DMS79 (cell line): Measurements from ENCODE around the gene PACSIN2.
"Not testable (repeated sequence)": the region's sequence is repeated elsewhere in the genome, so short reads cannot be mapped to it uniquely, and the experiment has no call there.

Experiments
- DNase-seq: peaks from one replicate; lab custom pipeline; 2025; lab: John Stamatoyannopoulos, UW

PACSIN2 gene

DNA sequence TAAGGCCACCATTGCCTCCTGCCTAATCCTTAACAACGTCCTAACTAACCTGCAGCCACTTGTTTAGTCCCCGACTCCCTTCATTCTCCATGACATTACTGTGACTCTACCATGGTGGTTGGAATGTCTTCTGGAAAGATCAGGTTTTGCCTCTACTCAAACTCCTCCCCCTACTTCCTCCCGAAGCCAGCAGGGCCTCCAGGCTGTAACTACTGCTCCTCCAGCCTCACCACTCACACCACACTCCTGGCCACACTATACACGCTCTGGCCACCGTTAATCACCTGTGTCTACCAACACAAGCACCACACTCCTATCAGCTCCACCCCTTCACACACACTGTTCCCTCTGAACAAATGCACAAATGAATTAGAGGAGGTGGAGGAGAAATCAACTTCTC is 69.2 kb downstream of the PACSIN2 start:
- no peak for DNase-seq

DNA sequence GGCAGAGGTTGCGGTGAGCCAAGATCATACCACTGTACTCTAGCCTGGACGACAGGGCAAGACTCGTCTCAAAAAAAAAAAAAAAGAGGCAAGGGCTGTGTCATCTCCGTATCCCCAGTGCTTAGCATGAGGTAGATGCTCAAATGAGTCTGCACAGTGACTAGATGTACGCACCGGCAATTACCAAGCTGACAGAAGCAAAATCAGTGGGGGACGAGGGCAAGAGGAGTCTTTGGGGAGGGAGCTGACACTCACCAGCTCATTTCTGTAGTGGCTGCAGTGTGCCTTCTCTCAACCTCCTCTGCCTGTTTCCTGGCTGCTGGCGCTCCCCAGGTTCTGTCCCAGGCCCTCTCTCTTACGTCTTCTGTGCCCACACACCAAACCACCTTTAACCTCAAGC is 69.9 kb downstream of the PACSIN2 start:
- DNase-seq = no peak

DNA sequence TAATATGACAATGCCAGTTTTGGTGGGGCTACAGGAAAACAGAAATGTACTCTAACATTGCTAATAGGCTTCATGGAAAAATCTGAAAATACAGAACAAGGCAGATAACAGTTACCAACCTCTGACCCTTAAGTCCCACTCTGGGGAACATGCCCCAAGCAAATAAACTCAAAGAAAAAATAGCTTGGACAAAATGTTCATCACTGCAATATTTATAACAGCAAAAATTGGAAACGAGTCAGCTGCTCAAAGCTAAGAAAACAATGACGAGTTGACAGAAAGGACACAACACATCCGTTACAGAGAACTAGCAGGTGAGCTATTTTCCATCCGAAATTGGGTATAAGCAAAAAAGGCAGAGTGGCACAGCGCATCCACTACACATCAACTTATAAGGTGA is 70.5 kb downstream of the PACSIN2 start:
- no peak for DNase-seq

- no peak for DNase-seq
Observed at GRCh38 chr22:42943981-42944380, 71.0 kb downstream of the PACSIN2 start.

- no peak for DNase-seq
Observed at GRCh38 chr22:42942351-42942750, 72.6 kb downstream of the PACSIN2 start.

- DNase-seq = no peak
Observed at GRCh38 chr22:42939941-42940653, 74.9 kb downstream of the PACSIN2 start.

GRCh38 chr22:42939451-42939881 is 75.5 kb downstream of the PACSIN2 start:
- DNase-seq = no peak

GRCh38 chr22:42938976-42939375 is 76.0 kb downstream of the PACSIN2 start:
- no peak for DNase-seq

DNA sequence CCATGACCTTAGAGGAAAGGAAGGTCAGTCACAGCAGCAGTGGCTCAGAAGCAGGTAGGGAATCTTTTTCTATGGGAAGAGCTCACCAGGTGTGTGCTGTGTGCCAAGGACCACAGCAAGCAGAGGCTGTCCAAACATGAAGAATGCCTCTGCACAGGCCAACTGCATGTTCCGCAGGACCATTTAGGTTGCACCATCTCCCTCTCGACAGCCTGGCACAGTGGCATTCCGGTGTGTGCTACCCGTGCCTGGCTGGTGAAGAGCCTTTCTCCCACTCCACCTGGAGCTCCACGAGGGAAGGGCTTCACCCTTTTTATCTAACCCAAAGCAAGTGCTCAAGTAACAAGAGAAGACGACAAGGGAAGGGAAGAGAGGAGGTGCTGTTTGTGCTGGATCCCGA is 76.5 kb downstream of the PACSIN2 start:
- DNase-seq = no peak

- DNase-seq = no peak
Observed at GRCh38 chr22:42937164-42937843, 77.6 kb downstream of the PACSIN2 start.

DNA sequence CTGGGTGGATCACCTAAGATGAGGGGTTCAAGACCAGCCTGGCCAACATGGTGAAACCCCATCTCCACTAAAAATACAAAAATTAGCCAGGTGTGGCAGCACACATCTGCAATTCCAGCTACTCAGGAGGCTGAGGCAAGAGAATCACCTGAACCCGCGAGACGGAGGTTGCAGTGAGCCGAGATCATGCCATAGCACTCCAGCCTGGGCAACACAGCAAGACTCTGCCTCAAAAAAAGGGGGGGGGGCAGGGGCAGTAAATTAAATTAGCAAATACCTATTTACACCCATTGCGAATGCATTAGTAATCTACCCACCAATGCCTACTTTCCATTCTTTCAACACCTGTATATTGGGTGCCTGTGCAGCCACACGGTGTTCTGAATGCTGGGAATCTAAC is 78.3 kb downstream of the PACSIN2 start:
- not testable (repeated sequence) for DNase-seq

DNA sequence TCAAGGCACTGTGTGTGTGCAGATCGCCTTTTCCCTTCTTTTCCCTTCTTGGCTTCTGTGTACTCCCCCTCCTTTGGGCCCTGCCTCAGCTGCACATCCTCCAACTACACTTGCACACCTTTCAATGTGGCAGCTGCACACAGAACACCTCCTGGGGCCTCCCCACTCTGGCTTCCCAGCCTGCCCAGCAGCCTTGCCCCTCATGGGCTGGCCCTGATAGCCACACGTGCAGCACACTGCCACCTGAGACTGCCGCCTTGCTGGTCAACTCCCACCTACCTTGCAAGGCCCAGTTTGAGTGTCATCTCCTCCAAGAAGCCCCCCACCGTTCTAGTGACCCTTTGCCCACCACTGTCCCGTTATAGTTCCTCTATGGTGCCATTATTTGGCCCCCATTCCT is 80.6 kb downstream of the PACSIN2 start:
- no peak for DNase-seq

DNA sequence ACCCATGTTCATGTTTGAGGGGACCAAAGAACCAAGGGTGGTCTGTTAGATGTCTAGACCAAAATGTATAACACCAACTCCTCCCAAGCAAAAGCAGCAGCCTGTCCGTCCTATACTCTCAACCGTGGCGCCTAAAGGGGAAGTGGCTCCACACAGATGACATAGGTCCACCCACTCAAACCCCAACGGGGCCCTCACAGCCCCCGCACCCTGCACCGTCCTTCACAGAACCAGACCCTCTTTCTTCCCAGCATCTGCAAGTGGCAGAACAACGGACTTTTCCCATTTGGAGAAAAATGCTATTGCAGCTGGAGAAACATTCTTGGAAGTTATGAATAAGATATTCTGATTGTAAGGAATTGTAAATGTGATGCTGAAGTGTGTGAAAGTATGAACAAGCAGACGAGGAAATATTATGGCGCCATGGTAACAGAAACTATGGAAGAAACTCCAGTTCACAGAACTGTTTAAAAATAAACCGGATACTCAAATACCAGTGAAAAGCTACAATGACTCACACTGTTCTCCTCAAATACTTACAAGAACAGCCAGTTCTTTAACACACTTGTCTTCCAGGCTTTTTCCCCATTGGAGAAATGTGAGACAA is 81.4 kb downstream of the PACSIN2 start:
- no peak for DNase-seq

- no peak for DNase-seq
Observed at GRCh38 chr22:42932857-42933484, 82.0 kb downstream of the PACSIN2 start.

DNA sequence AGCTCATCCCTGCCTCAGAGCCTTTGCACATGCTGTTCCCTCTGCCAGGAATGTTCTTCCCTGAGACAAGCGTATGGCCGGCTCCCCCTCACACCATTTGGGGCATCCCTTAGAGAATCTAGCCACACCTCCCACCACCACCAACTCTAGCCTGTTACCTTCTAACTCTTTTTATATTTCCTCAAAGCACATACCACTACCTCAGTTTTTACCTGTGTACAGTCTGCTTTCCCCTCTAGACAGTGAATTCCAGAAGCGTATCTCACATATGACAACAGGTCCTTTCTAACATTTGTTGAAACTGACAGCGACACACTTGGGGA is 82.8 kb downstream of the PACSIN2 start:
- DNase-seq = no peak

DNA sequence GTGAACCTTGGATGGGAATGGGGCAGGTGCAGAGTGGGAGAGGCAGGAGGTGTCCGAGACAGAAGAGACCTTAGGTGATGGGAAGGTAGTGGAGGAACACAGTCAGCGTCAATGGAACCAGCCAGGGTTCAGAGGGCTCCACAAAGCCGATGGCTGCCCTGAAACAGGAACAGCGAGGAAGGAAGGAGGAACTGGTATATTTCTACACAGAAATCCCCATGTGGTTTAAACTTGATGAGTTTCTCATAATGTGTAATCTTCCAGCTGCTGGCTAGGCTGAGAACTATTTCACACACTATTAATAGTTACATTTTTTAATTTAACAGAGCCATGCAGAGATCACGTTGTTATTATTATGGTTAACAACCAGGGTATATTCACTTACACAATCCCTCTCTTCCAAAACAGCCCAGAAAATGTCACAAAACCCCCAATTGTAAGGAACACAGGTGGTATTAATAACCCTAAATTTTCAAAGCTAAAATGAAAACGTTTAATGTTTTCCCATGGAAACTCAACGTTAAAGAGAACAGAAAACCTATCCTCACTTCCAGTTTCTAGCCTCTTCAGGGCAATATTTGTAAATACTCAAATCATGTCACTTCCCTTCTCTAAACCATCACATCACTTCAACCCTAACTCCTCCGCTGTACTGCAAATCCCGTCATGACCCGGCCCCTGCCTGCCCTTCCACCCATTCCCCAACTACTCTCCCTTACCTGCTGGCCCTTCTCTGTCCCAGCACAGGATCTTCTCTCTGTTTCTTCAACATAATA is 83.3 kb downstream of the PACSIN2 start:
- no peak for DNase-seq

DNA sequence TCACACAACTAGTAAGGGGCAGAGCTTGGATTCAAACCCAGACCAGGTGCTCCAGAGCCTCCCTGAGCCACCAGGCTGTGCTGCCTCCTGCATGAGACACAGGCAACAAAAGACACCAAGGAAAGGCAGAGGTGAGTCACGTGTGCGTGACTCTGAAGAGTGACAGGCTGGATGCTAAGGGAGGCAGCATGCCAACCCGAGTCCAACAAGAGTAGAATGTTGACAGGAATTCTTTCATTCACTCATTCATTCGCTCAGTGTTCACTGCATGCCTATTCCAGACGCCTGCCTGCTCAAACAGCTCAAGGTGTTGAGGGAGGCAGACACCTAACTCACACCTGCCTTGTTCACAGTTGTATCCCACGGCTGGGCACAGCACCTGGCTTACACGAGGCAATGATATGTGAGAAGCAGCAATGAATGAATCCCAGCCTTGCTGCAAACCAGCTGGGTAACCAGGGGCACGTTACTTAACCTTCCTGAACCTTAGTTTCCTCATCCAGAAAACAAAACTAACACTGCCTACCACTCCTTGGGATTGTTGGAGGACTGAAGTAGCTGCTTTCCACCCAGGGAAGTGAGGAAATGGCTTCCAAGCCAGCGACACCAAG is 84.0 kb downstream of the PACSIN2 start:
- DNase-seq = no peak

- DNase-seq = no peak
Observed at GRCh38 chr22:42929838-42930155, 85.2 kb downstream of the PACSIN2 start.

DNA sequence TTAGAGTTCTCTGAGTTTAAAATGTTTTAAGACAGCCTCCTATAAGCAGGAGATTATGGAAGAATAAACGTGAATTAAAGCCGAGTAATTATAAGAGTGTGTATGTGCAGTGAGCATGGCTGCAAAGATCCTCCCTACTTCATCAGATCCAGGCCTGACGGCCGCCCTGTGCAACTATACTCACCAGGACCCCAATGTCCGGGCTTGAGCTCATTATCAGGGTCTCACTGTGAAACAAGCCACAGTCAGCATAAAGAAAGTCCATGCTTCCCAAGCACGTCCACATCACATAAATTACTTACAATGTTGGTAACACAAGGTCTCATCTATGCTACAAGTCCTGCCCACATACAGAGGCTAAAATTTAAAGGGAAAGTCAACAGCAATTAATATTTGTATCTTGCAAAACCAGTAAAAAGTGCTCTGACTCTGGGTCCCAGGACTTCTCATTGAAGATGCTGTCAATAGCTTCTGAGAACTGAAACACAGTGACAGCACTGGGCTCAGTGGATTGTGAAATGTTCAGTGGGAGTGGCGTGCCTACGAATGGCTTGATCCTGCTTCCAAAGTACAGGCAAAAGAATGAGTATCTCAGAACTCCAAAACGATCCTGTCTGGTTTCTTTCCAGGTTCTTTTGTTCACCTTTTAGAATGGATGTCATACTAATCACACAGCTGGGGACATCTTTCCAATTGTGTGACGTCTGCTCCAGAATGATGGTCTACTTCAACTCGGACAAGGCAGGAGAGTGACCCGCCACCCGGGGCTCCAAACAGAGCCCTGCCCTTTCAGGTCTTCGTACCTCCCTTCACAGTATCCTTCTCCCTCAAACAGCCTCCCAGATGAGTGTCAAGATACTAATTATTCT is 85.7 kb downstream of the PACSIN2 start:
- no peak for DNase-seq

DNA sequence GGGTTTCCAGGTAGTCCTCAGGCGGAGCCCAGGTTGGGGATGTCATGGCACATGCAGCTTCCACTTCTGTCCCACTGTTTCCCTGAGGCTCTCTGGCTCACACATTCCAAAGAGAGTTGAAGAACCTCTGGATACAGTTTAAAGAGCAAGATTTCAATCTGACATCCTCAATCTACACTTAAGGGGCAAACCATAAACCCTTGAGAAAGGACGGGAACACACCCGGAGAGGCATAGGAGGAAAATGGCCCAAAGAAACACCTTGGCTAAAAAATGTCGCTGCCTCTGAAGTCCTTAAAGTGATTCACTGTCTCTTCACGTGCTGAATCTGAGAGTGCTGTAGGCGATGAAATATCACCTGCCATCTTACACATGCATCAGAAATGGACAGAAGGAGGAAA is 87.0 kb downstream of the PACSIN2 start:
- no peak for DNase-seq

DNA sequence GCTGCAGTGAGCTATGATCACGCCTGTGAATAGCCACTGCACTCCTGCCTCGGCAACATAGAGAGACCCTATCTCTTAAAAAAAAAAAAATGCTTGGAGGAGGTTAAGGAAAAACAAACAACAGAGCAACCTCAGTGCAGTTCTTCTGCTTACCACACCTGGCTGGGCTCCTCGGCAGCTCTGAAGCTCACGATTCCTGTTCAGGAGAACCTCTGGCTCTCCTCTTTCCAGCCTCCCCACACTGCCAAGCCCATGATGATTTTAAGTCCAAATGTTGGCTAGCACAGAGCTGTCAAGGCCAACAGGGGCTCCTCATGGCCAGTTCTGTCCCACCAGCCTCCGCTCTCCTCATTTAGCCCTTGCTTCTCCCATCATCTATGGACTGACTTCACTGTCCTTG is 88.2 kb downstream of the PACSIN2 start:
- DNase-seq = no peak
